HCT116 (cell line): ENCODE measurements around the gene C1orf122.

Source experiments
- ATF3 ChIP-seq: IDR thresholded peaks from 2 replicates; pipeline ENCODE4 v1.6.1; 2012
- CBX3 ChIP-seq: IDR thresholded peaks from 2 replicates; pipeline ENCODE4 v1.6.1; 2012; ENCODE audit warnings: low read depth
- CEBPB ChIP-seq: IDR thresholded peaks from 2 replicates; pipeline ENCODE4 v1.6.1; 2012; ENCODE audit warnings: low read depth
- CTCF ChIP-seq, 3 experiments: fragments of 200-600 bp in 1 of 3; sonication (generic) in 1 of 3; IDR thresholded peaks in 2 of 3; conservative IDR thresholded peaks in 1 of 3; 2 replicates each; pipeline ENCODE4 v1.5.1; 2012 to 2017; ENCODE audit warnings: low read depth in 2 of 3, low read length in 2 of 3, antibody characterized with exemption in 1 of 3, borderline replicate concordance in 1 of 3, control low read depth in 1 of 3, mild to moderate bottlenecking in 1 of 3, mixed read lengths in 1 of 3, mixed run types in 1 of 3, moderate library complexity in 1 of 3; ENCODE audit not compliant: insufficient read depth in 1 of 3
- EGR1 ChIP-seq: IDR thresholded peaks from 2 replicates; pipeline ENCODE4 v1.6.1; 2012; ENCODE audit warnings: low read depth
- FOSL1 ChIP-seq: IDR thresholded peaks from 2 replicates; pipeline ENCODE4 v1.6.1; 2012; ENCODE audit warnings: low read depth
- JUND ChIP-seq: IDR thresholded peaks from 2 replicates; pipeline ENCODE4 v1.6.1; 2012
- MAX ChIP-seq: IDR thresholded peaks from 2 replicates; pipeline ENCODE4 v1.6.1; 2012
- POLR2A ChIP-seq: IDR thresholded peaks from 2 replicates; pipeline ENCODE4 v1.7.0; 2011; ENCODE audit warnings: borderline replicate concordance; ENCODE audit not compliant: insufficient read depth, insufficient read length; ENCODE audit errors: extremely low read depth
- POLR2AphosphoS5 ChIP-seq: IDR thresholded peaks from 2 replicates; pipeline ENCODE4 v1.6.1; 2011; ENCODE audit warnings: mild to moderate bottlenecking, low read depth, low read length, moderate library complexity
- SIN3A ChIP-seq: IDR thresholded peaks from 2 replicates; pipeline ENCODE4 v1.6.1; 2012; ENCODE audit warnings: low read depth
- SP1 ChIP-seq: IDR thresholded peaks from 2 replicates; pipeline ENCODE4 v1.6.1; 2012; ENCODE audit warnings: low read depth
- ZBTB33 ChIP-seq: IDR thresholded peaks from 2 replicates; pipeline ENCODE4 v1.6.1; 2011; ENCODE audit warnings: mild to moderate bottlenecking, low read length, moderate library complexity; ENCODE audit not compliant: insufficient replicate concordance; ENCODE audit errors: extremely low read depth
- ZNF274 ChIP-seq: fragments of 200-500 bp; sonication (Bioruptor generic); IDR thresholded peaks from 2 replicates; pipeline ENCODE4 v1.6.1; 2014; ENCODE audit warnings: mild to moderate bottlenecking, low read depth, low read length, inconsistent platforms

GRCh38 chr1:37759451-37759850, 48.1 kb upstream of the C1orf122 start:
- TF ChIP-seq EGR1 (no peak), CTCF (IDR thresholded peaks at IDR 0.05 in 2 of 3, conservative IDR thresholded peaks at IDR 0.05 in 1 of 3; ENCODE audit: borderline replicate concordance in 1 of 3, insufficient read depth in 1 of 3, low read depth in 2 of 3, low read length in 2 of 3) (no peak), POLR2A (no peak), CEBPB (no peak), SIN3A (no peak), SP1 (no peak), ZBTB33 (no peak), POLR2AphosphoS5 (no peak), FOSL1 (no peak), MAX (no peak), ATF3 (no peak), CBX3 (no peak), JUND (no peak), ZNF274 (no peak)
